Hematopoietic multipotent progenitor cell treated with erythropoietin and hydrocortisone succinate and interleukin-3 and kit ligand, for 17 days (in vitro differentiated cells): ENCODE data around the gene MTMR12.
"Not testable (repeated sequence)": the region's sequence is repeated elsewhere in the genome, so short reads cannot be mapped to it uniquely, and the experiment has no call there.

ENCODE experiments used
- DNase-seq: peaks from one replicate; pipeline ENCODE4 v3.0.0-alpha.2; 2015; ENCODE audit warnings: low spot score

MTMR12 gene

DNA sequence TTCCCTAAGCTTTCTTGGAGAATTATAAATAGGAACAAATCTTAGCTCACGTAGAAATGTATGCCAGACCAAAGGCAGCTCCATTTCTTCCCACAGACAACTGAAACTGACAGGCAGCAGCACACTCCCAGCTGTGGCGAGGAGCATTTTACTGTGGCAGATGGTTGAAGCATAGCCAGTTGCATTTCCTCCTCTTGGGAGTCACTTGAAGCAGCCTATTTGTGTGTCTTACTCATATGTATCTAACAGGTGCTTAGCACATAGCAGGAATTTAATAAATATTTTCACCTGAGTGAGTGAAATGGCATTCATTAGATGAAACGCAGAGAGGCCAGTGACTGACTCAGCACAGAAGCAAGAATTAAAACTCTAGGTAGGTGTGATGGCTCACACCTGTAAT, 12.3 kb upstream of the MTMR12 start:
- DNase-seq = no peak

DNA sequence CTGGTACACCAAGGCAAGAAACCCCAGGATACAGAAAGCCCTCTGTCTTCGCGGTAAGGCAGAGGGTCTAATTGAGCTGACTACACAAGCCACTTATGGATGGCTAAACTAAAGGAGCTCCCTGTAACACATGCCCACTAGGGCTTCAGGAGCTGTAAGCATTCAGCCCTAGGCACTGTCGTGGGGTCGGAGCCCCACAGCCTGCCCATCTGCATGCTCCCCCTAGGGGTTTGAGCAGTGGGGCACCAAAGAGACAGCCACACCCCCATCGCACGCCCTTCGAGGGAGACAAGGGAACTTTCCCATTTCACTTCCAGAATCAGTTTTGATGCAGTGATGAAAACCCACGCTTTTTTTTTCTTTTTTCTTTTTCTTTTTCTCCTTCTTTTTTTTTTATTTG, 11.0 kb upstream of the MTMR12 start:
- DNase-seq = no peak

DNA sequence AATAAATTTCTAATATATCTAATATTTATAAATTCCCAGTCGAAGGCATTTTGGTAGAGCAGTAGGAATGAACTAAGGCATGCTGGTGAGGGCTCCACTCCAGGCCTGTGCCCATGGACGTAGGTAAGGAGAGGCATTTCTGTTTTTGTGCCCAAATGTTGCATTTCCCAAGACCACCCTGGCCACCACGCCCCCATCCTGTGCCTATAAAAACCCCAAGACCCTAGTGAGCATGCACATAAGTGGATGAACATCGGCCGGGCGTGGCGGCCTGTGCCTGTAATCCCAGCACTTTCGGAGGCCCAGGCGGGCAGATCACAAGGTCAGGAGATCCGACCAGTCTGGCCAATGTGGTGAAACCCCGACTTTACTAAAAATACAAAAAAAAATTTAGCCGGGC, 10.1 kb upstream of the MTMR12 start:
- DNase-seq = no peak

DNA sequence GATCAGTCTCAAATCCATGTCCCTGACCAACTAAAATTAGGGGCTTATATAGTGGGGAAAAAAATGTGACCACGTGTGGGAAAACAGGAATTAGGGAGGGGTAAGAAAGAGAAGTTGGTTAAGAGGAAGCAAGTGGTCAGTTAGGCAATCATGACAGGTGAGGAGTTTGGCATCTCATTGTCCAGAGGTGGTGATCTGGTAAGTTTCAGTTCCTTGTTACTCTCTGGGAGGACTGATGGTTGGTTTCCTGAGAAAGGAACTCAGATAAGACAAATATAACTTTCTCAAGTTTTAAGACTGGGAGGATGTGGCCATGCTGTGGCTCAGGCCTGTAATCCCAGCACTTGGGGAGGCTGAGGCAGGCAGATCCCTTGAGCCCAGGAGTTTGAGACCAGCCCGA, 9.0 kb upstream of the MTMR12 start:
- DNase-seq = not testable (repeated sequence)

DNA sequence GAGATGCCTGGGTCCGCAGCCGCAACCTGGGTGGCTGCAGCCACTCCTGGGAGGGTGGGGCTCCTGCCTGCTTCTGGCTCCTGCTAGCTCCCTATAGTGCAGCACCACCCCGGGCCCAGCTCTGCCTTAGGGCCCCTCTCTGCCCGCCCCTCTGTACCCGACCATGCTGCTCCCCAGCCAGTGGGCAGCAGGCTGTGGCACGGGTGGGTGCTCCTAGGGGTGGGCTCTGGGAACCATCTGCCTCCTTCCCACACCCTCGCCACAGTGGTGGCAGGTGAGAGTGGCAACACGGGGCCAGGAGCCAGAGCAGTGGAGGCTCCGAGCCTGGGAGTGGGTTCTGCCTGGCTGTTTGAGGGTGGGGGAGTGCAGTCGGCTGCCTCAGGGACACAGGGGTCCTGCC, 7.8 kb upstream of the MTMR12 start:
- no peak for DNase-seq

DNA sequence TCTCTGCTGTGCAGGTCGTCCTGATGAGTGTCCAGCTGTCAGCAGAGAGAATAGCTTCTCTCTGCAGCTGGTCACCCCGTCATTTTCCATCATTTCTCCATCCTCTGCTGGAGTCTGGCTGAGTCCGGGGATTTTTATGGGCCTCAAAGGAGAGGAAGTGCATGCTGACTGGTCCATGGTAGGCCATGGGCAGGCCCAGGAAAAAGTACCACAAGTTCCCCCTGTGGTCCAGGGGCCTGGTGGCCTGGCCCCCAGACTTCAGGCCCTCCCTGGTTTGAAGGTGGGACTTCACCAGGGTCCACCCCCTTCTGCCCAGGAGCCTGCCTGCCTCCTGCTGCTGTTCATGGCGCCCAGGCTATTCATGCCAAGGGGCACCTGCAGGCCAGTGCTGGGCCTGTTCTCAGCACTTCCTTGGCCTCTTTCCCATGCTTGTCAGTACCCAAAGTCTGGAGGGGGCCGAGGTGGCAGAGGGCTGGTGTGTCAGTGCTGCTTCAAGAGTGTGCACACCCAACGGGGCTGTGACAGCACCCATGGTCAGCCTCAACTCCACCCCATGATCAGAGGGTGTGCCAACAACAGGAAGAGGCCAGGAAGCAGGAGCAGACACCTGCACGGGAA, 7.3 kb upstream of the MTMR12 start:
- no peak for DNase-seq

DNA sequence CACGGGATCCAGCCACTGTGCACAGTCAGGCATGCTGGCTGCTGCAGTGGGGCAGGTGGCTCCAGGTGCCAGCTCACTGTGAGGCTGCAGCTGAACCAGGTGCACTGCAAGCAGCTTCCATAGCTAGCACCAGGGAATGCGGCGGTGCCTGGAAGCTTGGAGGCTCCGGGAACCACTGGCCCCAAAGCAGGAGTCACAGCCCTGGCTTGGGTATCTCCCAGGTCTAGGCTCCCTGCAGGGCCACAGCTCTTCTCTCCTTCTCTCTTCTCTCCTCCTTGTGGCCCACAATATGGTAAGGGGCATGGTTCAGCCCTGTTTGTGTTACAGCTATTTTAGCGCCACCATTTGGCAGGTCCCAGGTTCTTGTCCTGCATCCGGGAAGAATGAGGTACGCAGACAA, 6.7 kb upstream of the MTMR12 start:
- DNase-seq = no peak

DNA sequence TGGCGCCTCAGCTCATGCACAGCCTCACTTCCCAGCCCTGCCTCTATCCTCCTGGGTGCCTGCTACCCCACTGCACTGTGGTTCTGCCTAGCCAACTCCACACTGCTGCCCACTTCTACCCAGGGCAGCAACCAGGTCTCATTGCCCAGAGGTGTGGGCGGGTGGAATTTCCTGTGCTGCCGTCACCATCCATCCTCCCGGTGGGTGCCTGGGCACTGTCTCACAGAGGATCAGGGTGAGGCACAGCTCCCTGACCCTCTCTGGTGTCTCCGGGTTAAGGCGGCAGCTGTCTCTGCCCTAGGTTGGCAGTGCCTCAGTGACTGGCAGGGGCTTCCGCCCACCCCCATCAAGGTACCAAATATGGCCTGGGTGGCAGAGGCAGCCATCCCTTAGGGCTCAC, 4.3 kb upstream of the MTMR12 start:
- no peak for DNase-seq

DNA sequence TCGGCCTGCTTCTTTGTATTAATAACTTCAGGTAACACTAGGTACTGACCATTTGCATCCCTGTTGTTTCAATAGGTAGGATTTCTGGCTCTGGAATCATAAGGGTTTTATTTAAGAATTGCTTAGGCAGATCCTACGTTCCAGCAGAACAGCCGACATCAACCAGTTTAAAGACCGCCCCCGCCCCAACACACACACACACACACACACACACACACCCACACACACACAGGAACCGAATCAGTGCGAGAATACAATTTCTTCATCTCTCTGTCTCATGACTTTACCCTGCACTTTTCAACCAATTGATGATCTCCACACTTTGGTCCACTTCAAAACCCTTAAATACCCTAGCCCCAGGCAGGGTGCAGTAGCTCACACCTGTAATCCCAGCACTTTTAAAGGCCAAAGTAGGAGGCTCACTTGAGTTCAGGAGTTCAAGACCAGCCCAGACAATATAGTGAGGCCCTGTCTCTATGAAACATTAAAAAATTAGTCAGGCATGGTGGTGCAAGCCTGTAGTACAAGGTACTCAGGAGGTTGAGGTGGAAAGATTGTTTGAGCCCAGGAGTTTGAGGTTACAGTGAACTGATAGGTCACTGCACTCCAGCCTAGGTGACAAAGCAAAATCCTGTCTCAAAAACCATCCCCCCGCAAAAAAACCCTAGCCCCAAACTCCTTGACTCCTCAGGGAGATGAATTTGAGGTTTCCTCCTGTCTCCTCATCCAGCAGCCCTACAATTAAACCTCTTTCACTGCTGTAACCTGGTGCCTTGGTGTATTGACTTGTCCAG, 2.7 kb upstream of the MTMR12 start:
- DNase-seq = no peak

DNA sequence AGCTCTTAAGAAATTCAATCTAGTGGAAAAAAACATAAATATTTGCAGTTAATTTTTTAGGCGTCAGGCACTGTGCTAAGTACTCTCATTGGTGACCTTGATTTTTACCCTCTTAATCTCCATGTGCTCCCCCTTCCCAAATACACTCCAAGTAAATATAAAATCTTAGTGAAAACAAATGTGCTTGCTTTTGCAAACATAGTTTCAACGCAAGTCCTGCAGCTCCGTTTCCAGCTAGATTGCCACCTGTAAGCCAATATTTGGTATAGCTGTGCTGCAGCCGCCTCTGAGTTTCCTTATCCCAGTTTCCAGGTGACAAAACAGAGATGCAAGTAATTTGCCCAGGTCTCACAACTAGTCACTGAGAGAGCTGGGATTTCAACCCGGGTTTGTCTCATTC, 1.9 kb upstream of the MTMR12 start:
- DNase-seq = no peak

DNA sequence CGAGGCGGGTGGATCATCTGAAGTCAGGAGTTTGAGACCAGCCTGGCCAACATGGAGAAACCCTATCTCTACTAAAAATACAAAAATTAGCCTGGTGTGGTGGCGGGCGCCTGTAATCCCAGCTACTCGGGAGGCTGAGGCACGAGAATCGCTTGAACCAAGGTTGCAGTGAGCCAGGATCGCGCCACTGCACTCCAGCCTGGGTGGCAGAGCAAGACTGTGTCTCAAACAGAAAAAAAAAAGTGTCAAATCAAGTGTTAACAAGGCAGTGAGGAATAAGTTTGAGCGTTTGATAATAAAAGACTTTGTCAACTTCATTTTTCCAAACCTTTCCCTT, 1.4 kb upstream of the MTMR12 start:
- DNase-seq = not testable (repeated sequence)

DNA sequence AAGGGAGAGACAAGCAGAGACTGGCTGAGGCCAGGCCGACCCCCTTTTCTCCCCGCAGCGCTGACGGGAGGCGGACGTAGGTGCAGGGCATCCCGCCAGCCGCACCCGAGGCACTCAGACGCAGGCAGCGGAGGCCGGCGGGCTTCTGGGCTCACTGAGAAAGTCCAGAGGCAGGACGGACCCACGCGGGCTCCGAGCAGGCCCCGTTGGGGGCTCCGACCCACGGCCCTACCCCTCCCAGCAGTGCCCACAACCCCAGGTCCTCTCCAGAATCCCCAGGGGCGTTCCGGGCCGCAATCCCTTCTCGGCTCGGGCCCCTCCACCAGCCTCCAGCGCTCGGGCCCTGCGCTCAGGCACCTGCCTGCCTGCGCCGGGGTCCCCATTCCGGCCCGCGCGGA, 543 bp downstream of the MTMR12 start:
- DNase-seq = peak; percentile 44

DNA sequence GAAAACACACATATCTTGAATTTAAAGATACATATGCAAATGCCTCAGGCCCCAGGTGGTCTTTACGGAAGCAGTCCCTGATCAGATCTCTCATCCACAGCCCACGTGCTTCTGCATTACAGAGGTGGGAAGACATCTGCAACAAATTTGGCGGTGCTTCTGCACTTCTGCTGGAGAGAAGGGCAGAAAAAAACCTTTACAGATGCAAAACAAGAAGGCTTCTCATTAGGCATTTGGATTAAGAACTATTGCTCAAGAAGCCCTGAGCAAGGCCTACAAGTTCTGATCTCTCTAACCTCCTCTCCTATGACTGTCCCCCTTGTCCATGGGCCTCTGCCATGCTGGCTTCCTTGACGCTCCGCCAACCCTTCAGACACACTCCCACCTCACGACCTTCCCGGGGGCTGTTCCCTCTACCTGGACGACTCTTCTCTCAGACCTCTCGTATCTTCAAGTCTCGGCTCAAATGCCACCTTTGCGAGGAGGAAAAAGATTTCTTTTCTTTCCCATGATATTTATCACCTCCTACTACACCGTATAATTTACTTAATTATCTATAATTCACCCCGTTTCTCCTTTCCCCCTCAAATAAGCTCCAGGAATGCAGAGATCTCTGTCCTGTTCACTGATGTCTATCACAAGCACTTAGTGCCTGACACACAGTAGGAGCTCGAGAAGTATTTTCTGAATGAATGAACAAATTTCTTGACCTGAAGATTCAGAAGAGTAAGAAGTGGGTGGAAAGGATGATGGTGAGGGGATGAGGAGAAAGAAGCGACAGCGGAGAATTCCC, 1.1 kb downstream of the MTMR12 start:
- DNase-seq = no peak

DNA sequence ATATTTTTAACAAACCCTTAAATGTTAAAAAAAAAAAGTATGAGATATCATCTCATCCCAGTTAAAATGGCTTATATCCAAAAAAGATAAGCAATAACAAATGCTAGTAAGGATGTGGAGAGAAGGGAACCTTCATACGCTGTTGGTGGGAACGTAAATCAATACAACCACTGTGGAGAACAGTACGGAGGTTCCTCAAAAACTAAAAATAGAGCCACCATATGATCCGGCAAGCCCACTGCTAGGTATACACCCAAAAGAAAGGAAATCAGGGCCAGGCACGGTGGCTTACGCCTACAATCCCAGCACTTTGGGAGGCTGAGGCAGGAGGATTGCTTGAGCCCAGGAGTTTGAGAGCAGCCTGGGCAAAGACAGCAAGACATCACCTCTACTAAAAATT, 3.0 kb downstream of the MTMR12 start:
- DNase-seq = no peak

DNA sequence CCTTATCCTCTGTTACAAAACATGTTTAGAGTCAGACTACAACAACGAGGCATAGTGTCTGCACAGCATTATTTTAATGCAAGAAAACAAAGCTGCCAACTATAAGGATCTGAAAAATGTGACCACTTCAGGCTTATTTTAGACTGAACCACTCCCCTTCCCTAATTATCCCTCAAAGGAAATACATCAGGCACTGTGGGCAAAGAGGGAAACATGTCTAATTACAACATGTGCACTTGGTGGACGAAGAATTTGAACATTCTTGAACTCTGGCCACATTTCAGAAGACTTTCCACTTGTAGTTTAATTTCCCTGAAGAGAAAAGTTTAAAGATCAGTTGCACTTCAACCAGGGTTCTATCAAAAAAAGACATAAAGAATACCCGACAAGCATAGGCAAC, 3.8 kb downstream of the MTMR12 start:
- DNase-seq = no peak

DNA sequence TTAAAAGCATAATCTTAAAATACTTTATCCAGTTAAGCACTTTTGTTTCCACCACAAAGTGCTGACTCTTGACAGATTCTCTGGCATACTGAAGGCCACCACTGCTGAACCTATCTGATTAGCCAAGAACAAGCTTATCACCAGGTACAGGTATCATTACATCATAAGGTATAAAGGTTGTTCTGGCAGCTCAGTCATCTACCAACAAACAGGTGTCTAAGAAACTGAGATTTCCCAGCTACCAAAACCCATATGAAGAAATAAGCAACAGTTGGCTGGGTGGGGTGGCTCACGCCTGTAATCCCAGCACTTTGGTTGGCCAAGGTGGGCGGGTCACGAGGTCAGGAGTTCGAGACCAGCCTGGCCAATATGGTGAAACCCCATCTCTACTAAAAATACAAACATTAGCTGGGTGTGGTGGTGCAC, 5.0 kb downstream of the MTMR12 start:
- DNase-seq = no peak

DNA sequence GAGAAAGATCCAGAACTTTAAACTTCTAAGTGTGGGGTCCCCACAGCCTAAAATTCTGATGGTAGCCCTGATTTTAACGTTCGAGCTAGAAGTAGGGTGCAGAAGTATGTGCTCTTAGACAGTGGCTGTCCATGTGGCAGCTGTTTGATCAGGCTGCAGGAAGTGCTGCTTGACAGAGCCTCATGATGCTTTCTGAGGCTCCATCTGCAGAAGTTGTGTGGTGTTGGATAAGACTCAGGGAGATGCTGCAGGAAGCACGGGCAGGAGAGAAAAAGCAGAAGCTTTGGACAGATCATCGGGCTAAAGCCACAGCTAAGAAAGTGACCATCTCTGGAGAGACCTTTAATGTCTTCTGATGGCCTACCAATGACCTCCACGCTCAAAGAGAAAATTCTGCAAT, 8.1 kb downstream of the MTMR12 start:
- DNase-seq = no peak

DNA sequence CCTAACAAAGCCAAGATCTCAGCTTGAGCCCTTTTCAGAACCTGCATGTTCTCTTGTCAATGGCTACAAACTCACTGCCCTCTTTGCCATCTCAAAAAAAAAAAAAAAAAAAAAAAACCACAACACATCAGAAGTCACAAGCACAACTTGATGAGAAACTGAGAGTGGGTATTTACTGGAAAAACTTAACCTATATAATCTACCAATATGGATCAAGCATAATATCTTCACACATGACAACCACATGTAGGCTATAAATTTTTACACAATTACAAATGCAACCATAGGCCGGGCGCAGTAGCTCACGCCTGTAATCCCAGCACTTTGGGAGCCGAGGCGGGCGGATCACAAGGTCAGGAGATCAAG, 9.0 kb downstream of the MTMR12 start:
- no peak for DNase-seq

DNA sequence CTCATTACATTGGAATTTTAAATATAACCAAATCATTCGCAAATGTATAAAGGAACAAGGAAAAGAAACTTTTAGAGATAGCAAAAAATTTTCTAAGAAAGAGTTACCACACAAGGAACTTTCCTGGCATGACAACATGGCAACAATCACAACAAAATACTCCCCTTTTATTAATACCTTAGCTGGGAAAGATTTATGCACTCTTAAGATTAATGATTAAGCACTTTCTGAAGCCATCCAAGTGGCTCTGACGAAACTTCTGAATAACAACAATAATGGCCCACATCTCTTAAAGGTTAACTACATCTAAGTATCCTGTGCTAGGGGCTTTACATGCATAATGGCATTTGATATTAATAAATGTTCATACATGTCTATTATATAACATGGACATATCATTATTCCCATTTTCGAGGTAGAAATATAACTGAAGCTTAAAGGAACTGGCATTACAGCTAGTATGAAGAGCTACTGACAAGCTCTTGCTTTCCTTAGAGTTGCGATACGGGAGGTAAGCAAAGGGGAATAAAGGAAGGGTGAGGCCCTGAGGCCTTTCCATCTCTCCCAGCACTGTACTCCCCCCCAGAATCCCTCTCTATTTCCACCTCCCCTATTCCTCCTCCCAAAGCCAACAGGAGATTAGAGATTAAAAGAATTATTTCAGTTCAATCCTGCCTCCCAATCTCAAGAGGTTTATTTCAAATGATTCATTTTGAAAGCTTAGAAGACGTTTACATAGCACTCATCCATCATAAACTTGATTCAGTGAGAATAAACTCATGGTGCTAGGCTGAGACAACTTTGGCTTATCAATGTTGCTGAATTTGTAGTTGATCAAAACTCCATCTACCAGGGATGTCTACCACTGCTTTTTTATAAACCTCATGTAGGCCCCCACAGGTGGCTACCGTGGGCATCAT, 9.6 kb downstream of the MTMR12 start:
- no peak for DNase-seq

DNA sequence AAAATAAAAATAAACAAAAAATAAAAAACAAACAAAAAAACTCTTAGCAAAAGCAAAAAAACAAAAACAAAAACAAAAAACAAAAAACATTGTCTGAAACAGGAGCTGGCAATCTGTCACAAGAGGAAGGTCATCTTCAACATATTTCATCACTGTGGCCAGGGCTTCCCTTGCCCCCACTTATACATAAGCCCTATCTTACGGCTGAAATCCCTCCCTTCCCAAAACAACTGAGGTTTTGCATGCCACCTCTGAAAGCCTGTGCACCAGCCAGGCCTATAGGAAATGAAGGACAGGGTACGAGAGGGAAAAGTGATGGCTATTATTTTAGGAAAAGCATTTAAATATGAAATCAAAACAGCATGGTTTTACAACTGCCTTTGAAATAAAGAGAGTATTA, 10.8 kb downstream of the MTMR12 start:
- no peak for DNase-seq

DNA sequence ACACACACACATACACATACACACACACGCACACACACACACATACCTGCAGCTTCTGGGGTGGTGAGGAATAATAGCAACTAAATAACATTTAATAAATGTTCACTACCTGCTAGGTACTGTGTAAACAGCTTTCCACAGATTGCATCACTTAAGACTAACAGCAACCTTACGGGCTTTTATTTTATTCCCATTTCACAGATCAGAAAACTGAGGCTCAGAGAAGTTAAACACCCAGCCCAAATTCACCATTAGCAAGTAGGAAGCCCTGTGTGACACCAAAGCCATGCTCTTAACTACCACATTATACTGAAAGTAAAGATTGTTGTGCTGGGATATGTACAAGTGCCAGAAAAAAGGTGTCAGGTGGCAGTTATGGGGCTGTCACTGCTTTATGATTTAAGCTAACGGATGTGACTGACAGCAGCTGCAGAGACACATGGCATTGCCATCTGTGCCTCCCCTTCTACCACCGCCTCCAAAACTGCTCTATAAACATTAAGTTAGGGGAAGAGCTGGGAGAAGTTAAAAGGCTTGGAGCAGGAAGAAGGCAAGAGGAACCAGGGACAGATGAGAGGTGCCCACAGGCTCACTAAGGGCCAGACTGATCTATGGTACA, 13.6 kb downstream of the MTMR12 start:
- DNase-seq = no peak

DNA sequence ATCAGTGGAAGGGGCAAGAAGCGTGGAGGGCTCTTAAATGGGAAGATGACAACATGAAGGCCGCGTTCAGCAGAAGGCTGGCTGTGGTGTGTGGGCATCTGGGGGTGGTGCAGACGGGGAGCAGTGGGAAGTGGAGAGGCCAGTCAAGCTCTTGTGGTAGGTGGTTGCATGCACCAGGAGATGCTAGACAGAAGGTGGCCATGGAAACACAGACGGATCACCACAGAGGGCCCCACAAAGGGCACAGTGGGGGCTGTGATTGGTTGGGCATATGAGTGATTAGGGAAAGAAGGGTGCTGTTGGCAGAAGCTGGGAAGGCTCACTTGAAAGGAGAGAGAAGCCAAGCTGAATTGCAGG, 14.7 kb downstream of the MTMR12 start:
- DNase-seq = no peak
